SK-N-SH (cell line): ENCODE results near the gene PAQR5. TPM values are rescaled to one million over a fixed set of nuclear protein-coding genes. Genes with fewer than 3 reads are reported as not detected.

ENCODE experiments used
- CTCF ChIA-PET: fragments of 300-600, 350-600 bp; formaldehyde crosslinking; extraction: SDS; loops from one replicate; lab custom pipeline; 2021; lab: Yijun Ruan, JAX
- POLR2A ChIA-PET: fragments of 350-600 bp; sonication (Branson Sonifier 250); formaldehyde crosslinking; extraction: SDS; loops from one replicate; lab custom pipeline; 2020; ENCODE audit warnings: antibody characterized with exemption, inconsistent platforms; lab: Yijun Ruan, JAX
- DNase-seq: peaks from one replicate; pipeline ENCODE4 v3.0.0; 2012
- H2AFZ ChIP-seq: fragments of 200-600 bp; sonication (generic); 2 replicates; pipeline ENCODE4 v1.8.1; 2016; ENCODE audit warnings: antibody characterized with exemption, mild to moderate bottlenecking, low read depth
- H3F3A ChIP-seq: fragments of 200-600 bp; sonication (generic); replicated peaks from 2 replicates; pipeline ENCODE3; 2016; ENCODE audit warnings: antibody characterized with exemption, mild to moderate bottlenecking; ENCODE audit not compliant: insufficient read depth
- H3K27ac ChIP-seq, 2 experiments: fragments of 200-500 bp in 1 of 2; fragments of 200-600 bp in 1 of 2; sonication (Bioruptor generic) in 1 of 2; sonication (generic), shearing (Covaris generic) in 1 of 2; 2 replicates each; pipeline versions ENCODE4 v1.5.1 to v1.6.1; 2014 to 2016; ENCODE audit warnings: low read depth in 2 of 2, inconsistent platforms in 1 of 2, low read length in 1 of 2, mild to moderate bottlenecking in 1 of 2, mixed read lengths in 1 of 2
- H3K27me3 ChIP-seq: fragments of 200-600 bp; sonication (generic), shearing (Covaris generic); 2 replicates; pipeline ENCODE4 v1.6.1; 2016; ENCODE audit warnings: mixed run types; ENCODE audit not compliant: insufficient read depth
- H3K36me3 ChIP-seq, 2 experiments: fragments of 200-500 bp in 1 of 2; fragments of 200-600 bp in 1 of 2; sonication (Bioruptor generic) in 1 of 2; sonication (generic) in 1 of 2; replicated peaks in 1 of 2; 2 replicates each; pipeline versions ENCODE3 to v1.5.1; 2014 to 2016; ENCODE audit warnings: low read length in 1 of 2, mild to moderate bottlenecking in 1 of 2; ENCODE audit not compliant: insufficient read depth in 2 of 2, control insufficient read depth in 1 of 2
- H3K4me1 ChIP-seq, 2 experiments: fragments of 200-500 bp in 1 of 2; fragments of 200-600 bp in 1 of 2; sonication (Bioruptor generic) in 1 of 2; sonication (generic), shearing (Covaris generic) in 1 of 2; 2 replicates each; pipeline versions ENCODE4 v1.5.1 to v1.6.1; 2014 to 2016; ENCODE audit warnings: low read depth in 1 of 2, low read length in 1 of 2, mixed run types in 1 of 2; ENCODE audit not compliant: insufficient read depth in 2 of 2, control insufficient read depth in 1 of 2
- H3K4me2 ChIP-seq: fragments of 200-600 bp; sonication (generic), shearing (Covaris generic); 2 replicates; pipeline ENCODE4 v1.6.1; 2017; ENCODE audit warnings: mixed run types
- H3K4me3 ChIP-seq, 2 experiments: fragments of 200-500 bp in 1 of 2; fragments of 200-600 bp in 1 of 2; sonication (Bioruptor generic) in 1 of 2; sonication (generic), shearing (Covaris generic) in 1 of 2; 2 replicates each; pipeline versions ENCODE4 v1.5.1 to v1.8.1; 2014 to 2016; ENCODE audit warnings: low read depth in 2 of 2, inconsistent platforms in 1 of 2, low read length in 1 of 2, mild to moderate bottlenecking in 1 of 2, mixed read lengths in 1 of 2, moderate library complexity in 1 of 2
- H3K79me2 ChIP-seq: fragments of 200-600 bp; sonication (generic); 2 replicates; pipeline ENCODE4 v1.8.1; 2017; ENCODE audit warnings: mild to moderate bottlenecking; ENCODE audit not compliant: insufficient read depth
- H3K9ac ChIP-seq: fragments of 200-600 bp; sonication (generic); 2 replicates; pipeline ENCODE4 v1.6.1; 2017; ENCODE audit warnings: mixed run types
- H3K9me2 ChIP-seq: fragments of 200-600 bp; sonication (generic); 2 replicates; pipeline ENCODE4 v1.6.1; 2017; ENCODE audit warnings: mixed run types
- H3K9me3 ChIP-seq: fragments of 200-600 bp; sonication (generic); 2 replicates; pipeline ENCODE4 v1.6.1; 2017; ENCODE audit warnings: mixed run types, mild to moderate bottlenecking, moderate library complexity
- H4K20me1 ChIP-seq: fragments of 200-600 bp; sonication (generic); 2 replicates; pipeline ENCODE4 v1.6.1; 2017; ENCODE audit warnings: mild to moderate bottlenecking, mixed run types; ENCODE audit not compliant: insufficient read depth
- CHD2 ChIP-seq: fragments of 150-350 bp; IDR thresholded peaks from 2 replicates; pipeline ENCODE4 v1.6.1; 2018; ENCODE audit warnings: low read length; ENCODE audit not compliant: partially characterized antibody
- EP300 ChIP-seq, 2 experiments: IDR thresholded peaks; 2 replicates each; pipeline versions ENCODE4 v1.4.0 to v1.6.1; 2012; ENCODE audit warnings: borderline replicate concordance in 1 of 2, low read depth in 1 of 2, low read length in 1 of 2
- FOXJ3 ChIP-seq: sonication (generic); formaldehyde crosslinking; IDR thresholded peaks from 2 replicates; pipeline ENCODE4 v1.5.1; 2020; ENCODE audit warnings: mild to moderate bottlenecking, missing genetic modification reagents
- FOXM1 ChIP-seq: IDR thresholded peaks from 2 replicates; pipeline ENCODE4 v1.4.0; 2012; ENCODE audit warnings: low read depth, mild to moderate bottlenecking
- GABPA ChIP-seq: IDR thresholded peaks from 2 replicates; pipeline ENCODE4 v1.4.0; 2012; ENCODE audit warnings: low read depth, mild to moderate bottlenecking
- MEF2A ChIP-seq: IDR thresholded peaks from 2 replicates; pipeline ENCODE4 v1.4.0; 2012; ENCODE audit warnings: low read depth, borderline replicate concordance
- MXI1 ChIP-seq: IDR thresholded peaks from 2 replicates; pipeline ENCODE4 v1.6.1; 2012; ENCODE audit warnings: mild to moderate bottlenecking, low read depth, low read length, improper control_type of control experiment
- PBX3 ChIP-seq: IDR thresholded peaks from 2 replicates; pipeline ENCODE4; 2012
- POLR2AphosphoS5 ChIP-seq: IDR thresholded peaks from 2 replicates; pipeline ENCODE4 v1.6.1; 2012; ENCODE audit warnings: low read depth, low read length
- RAD21 ChIP-seq: IDR thresholded peaks from 2 replicates; pipeline ENCODE4 v1.6.1; 2012; ENCODE audit warnings: mild to moderate bottlenecking, low read length
- SIN3A ChIP-seq: IDR thresholded peaks from 2 replicates; pipeline ENCODE4 v1.6.1; 2012; ENCODE audit warnings: low read depth, mild to moderate bottlenecking, low read length, moderate library complexity, borderline replicate concordance
- SMC3 ChIP-seq: IDR thresholded peaks from 2 replicates; pipeline ENCODE4 v1.6.1; 2012; ENCODE audit warnings: low read depth, low read length, improper control_type of control experiment
- TCF12 ChIP-seq: IDR thresholded peaks from 2 replicates; pipeline ENCODE4 v1.4.0; 2012
- WGBS: methylation state at CpG from one replicate; pipeline ENCODE4 v1.1.6; 2017; ENCODE audit warnings: low lambda C conversion rate; 5-methylcytosine and 5-hydroxymethylcytosine counted together
- polyA plus RNA-seq, 3 experiments: library from polyadenylated mRNA; depleted of rRNA; stranded (reverse); fragments of >200 nt; gene quantifications; 2 replicates each; pipeline ENCODE4 v1.2.3, GENCODE V29; 2012

The PAQR5 gene
- polyA plus RNA-seq, 1 of the 3 experiments (the other 2 are of a cell fraction) = 3.9 TPM

DNA sequence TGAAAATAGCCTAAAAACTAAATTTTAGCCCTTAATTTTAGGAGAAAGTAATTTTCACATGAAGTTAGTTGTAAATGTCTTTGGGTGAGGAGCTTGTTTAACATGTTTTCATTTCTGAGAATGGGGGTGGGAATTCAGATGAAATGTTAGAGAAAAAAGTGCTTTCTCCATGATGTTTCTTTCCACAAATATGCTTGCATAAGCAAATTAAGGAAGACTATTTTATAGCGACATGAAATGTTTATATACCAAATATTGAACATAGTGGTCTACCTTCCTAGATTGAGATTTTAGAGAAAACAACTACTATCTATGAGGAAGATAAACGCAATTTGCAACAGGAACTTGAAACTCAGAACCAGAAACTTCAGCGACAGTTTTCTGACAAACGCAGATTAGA is 140.9 kb downstream of the PAQR5 start:
- Histone ChIP-seq H3K79me2 (peaks cover 16% of the 10 kb centered on the region), H3K4me2 (no peak overlapping the region), H3K9me3 (no peaks in the 10 kb centered on the region), H3F3A (peaks cover under 1% of the 10 kb centered on the region), H3K27me3 (no peaks in the 10 kb centered on the region), H4K20me1 (no peaks in the 10 kb centered on the region), H3K4me3 (no peak overlapping the region), H3K9ac (no peak overlapping the region), H3K4me1 (no peaks in the 10 kb centered on the region; a peak in 1 of 4 replicates), H3K27ac (no peak overlapping the region), H3K9me2 (no peaks in the 10 kb centered on the region), H2AFZ (no peak overlapping the region), H3K36me3 (peaks cover 43 to 46% of the 10 kb centered on the region in 2 experiments)
- CTCF ChIA-PET = interaction anchor here (1.6 to 2.1 kb wide), 2 partner anchors 12 to 381 kb away, joined by 4 to 6 read pairs; partner anchors contain the start of gene RPLP1
- POLR2A ChIA-PET = no interaction called here
- 99% methylated on average over 4 of the region's 4 CpGs for WGBS
- no peak for DNase-seq
- TF ChIP-seq CHD2 (no peak), POLR2AphosphoS5 (no peak), SIN3A (no peak), FOXM1 (no peak), EP300 (IDR thresholded peaks at IDR 0.05; ENCODE audit: borderline replicate concordance in 1 of 2, low read depth in 1 of 2, low read length in 1 of 2) (no peak), RAD21 (no peak), GABPA (no peak), SMC3 (no peak)

GRCh38 chr15:69443032-69443611 is 144.4 kb downstream of the PAQR5 start:
- Histone ChIP-seq H3K4me1 (no peaks in the 10 kb centered on the region; a peak in 1 of 4 replicates), H3F3A (peaks cover 4% of the 10 kb centered on the region), H3K9ac (no peak overlapping the region), H3K36me3 (peaks cover 41 to 65% of the 10 kb centered on the region in 2 experiments), H3K4me3 (no peak overlapping the region), H3K9me3 (no peaks in the 10 kb centered on the region), H3K27me3 (no peaks in the 10 kb centered on the region), H3K4me2 (peak overlapping the region; percentile 36; the same call in 1 of the 2 replicates), H3K27ac (peak overlapping the region in 1 of 2 experiments; percentile 2; a peak in 2 of 4 replicates), H3K9me2 (no peaks in the 10 kb centered on the region), H3K79me2 (peaks cover 14% of the 10 kb centered on the region; the same call in 1 of the 2 replicates), H4K20me1 (no peaks in the 10 kb centered on the region), H2AFZ (no peak overlapping the region)
- CTCF ChIA-PET = no interaction called here
- POLR2A ChIA-PET = no interaction called here
- TF ChIP-seq TCF12 (no peak), PBX3 (0 out of 2 replicates have a peak, but pooled peaks have one; percentile 52)
- DNase-seq = no peak
- WGBS = 78% methylated on average over 5 of the region's 5 CpGs

DNA sequence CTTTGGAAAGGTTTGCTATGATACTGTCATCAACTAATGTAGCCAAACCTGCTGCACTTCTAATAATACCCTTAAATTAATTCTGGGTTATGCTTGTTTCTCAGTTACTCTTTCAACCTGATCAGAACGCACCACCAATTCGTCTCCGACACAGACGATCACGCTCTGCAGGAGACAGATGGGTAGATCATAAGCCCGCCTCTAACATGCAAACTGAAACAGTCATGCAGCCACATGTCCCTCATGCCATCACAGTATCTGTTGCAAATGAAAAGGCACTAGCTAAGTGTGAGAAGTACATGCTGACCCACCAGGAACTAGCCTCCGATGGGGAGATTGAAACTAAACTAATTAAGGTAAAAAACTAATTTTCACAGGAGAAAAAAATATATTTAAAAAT is 146.0 kb downstream of the PAQR5 start:
- no peak overlapping the region for H3K4me2 ChIP-seq
- CTCF ChIA-PET = interaction anchor here (0.6 to 1.7 kb wide), 3 partner anchors 50 to 893 kb away, joined by 3 to 6 read pairs (median 3); no protein-coding TSS in a partner anchor
- H4K20me1 ChIP-seq = no peaks in the 10 kb centered on the region
- TF ChIP-seq FOXJ3 (CRISPR knock-in tag) = no peak
- TF ChIP-seq FOXM1 = no peak
- TF ChIP-seq MEF2A = no peak
- no peak for TF ChIP-seq MXI1
- TF ChIP-seq SIN3A = no peak
- no peak for TF ChIP-seq POLR2AphosphoS5
- TF ChIP-seq CHD2 = no peak
- TF ChIP-seq, all 33 proteins: peak for 0
- Histone ChIP-seq H3K36me3 (peaks cover 36 to 58% of the 10 kb centered on the region in 2 experiments), H3K79me2 (peaks cover 14% of the 10 kb centered on the region; the same call in 1 of the 2 replicates), H3K27ac (no peak overlapping the region), H3K4me1 (no peaks in the 10 kb centered on the region; a peak in 1 of 4 replicates), H2AFZ (no peak overlapping the region), H3K4me3 (no peak overlapping the region), H3K27me3 (no peaks in the 10 kb centered on the region), H3F3A (peaks cover 4% of the 10 kb centered on the region), H3K9me2 (no peaks in the 10 kb centered on the region), H3K9me3 (no peaks in the 10 kb centered on the region), H3K9ac (no peak overlapping the region)
- WGBS = 96% methylated on average over 7 of the region's 7 CpGs
- POLR2A ChIA-PET = no interaction called here
- DNase-seq = no peak
